ENCODE data around the gene HOXB8.

HOXB8 gene

GRCh38 chr17:48582750-48583069 is 32.4 kb downstream of the HOXB8 start:
- DNase-seq = no peak

GRCh38 chr17:48579760-48580554 is 35.1 kb downstream of the HOXB8 start:
- peak; percentile 75 for DNase-seq

- no peak for DNase-seq
Observed at GRCh38 chr17:48579471-48579759, 35.7 kb downstream of the HOXB8 start.

- peak; percentile 72 for DNase-seq
Observed at GRCh38 chr17:48578616-48579470, 36.2 kb downstream of the HOXB8 start.

GRCh38 chr17:48577946-48578615 is 37.0 kb downstream of the HOXB8 start, which contains the start of gene HOXB4:
Gene HOXB4 (minus strand): TSS chr17:48578350. CDS start chr17:48578319, 31 bp downstream.
- peak; percentile 72 for DNase-seq

GRCh38 chr17:48577330-48577945 is 37.7 kb downstream of the HOXB8 start:
- DNase-seq = no peak

- DNase-seq = peak; percentile 56
Observed at GRCh38 chr17:48576479-48577309, 38.4 kb downstream of the HOXB8 start.

GRCh38 chr17:48575673-48576478 is 39.2 kb downstream of the HOXB8 start:
- no peak for DNase-seq

GRCh38 chr17:48575066-48575582 is 40.0 kb downstream of the HOXB8 start:
- DNase-seq = peak; percentile 46

- DNase-seq = no peak
Observed at GRCh38 chr17:48574505-48575065, 40.5 kb downstream of the HOXB8 start.

GRCh38 chr17:48571826-48572417 is 43.2 kb downstream of the HOXB8 start:
- no peak for DNase-seq

GRCh38 chr17:48571024-48571818 is 43.9 kb downstream of the HOXB8 start:
- no peak for DNase-seq

- DNase-seq = no peak
Observed at GRCh38 chr17:48570325-48571023, 44.6 kb downstream of the HOXB8 start.

GRCh38 chr17:48569674-48570324 is 45.3 kb downstream of the HOXB8 start:
- no peak for DNase-seq

- DNase-seq = no peak
Observed at GRCh38 chr17:48569240-48569582, 45.9 kb downstream of the HOXB8 start.

GRCh38 chr17:48568499-48569239 is 46.4 kb downstream of the HOXB8 start:
- DNase-seq = no peak

GRCh38 chr17:48567646-48568354 is 47.3 kb downstream of the HOXB8 start:
- DNase-seq = no peak
